Sciatic nerve (tissue), 1 donor: Measurements from ENCODE around the gene CLDN19. TPM values are rescaled to one million over a fixed set of nuclear protein-coding genes. Genes with fewer than 3 reads are reported as not detected.

ENCODE experiments used
- total RNA-seq: library from RNA; stranded (reverse); fragmentation: NEBNext Ultra II Directional; extraction: Animal tissue kit (Norgen Biotek cat#: 25700); gene quantifications from one replicate; pipeline ENCODE4 v1.2.1, GENCODE V29; 2021
- donor health status: DM: no; HTN: no; CAD: no.

The CLDN19 gene
- total RNA-seq, 1 donor from 2014 or later, result 243 TPM

Other genes with a start within 250 kb of the CLDN19 start
- 20.6 TPM for gene PPIH, start 81.8 kb downstream of the CLDN19 start, total RNA-seq
- 439 TPM for gene YBX1, start 57.8 kb downstream of the CLDN19 start, total RNA-seq
- gene P3H1, start 26.8 kb upstream of the CLDN19 start, total RNA-seq, result 45.6 TPM
- gene C1orf50, start 27.0 kb upstream of the CLDN19 start, total RNA-seq, result 10.8 TPM
- 0.31 TPM for gene TMEM269, start 44.8 kb upstream of the CLDN19 start, total RNA-seq
- 11.2 TPM for gene ERMAP, start 76.9 kb upstream of the CLDN19 start, total RNA-seq
- gene SVBP, start 77.2 kb upstream of the CLDN19 start, total RNA-seq, result 36.6 TPM
- 9.7 TPM for gene ZNF691, start 106.4 kb upstream of the CLDN19 start, total RNA-seq
- gene SLC2A1, start 218.6 kb upstream of the CLDN19 start, total RNA-seq, result 968 TPM